OCI-LY3 (cell line): ENCODE measurements around the gene CTSE.

Source experiments
- H2AFZ ChIP-seq: fragments of 200-600, 300-600 bp; shearing (Covaris generic); 2 replicates; pipeline ENCODE4 v1.6.0; 2014; ENCODE audit warnings: antibody characterized with exemption, low read depth, low read length
- H3K27ac ChIP-seq: fragments of 200-600, 300-600 bp; sonication (generic); 2 replicates; pipeline ENCODE4 v1.5.1; 2014; ENCODE audit warnings: mild to moderate bottlenecking, low read length, moderate library complexity, mixed read lengths
- H3K27me3 ChIP-seq: fragments of 200-600, 300-600 bp; sonication (generic); 2 replicates; pipeline ENCODE4 v1.6.1; 2014; ENCODE audit warnings: low read depth, low read length, mixed read lengths
- H3K36me3 ChIP-seq: fragments of 200-600, 300-600 bp; sonication (generic); replicated peaks from 2 replicates; pipeline ENCODE3; 2014; ENCODE audit warnings: low read depth, low read length, mixed read lengths
- H3K4me1 ChIP-seq: fragments of 300-600, 200-600 bp; sonication (generic); 2 replicates; pipeline ENCODE4 v1.6.1; 2014; ENCODE audit warnings: low read length, mixed read lengths
- H3K4me2 ChIP-seq: fragments of 200-600, 300-600 bp; sonication (generic); 2 replicates; pipeline ENCODE4 v1.6.1; 2014; ENCODE audit warnings: low read length, mixed read lengths
- H3K4me3 ChIP-seq: fragments of 300-600, 200-600 bp; sonication (generic); 2 replicates; pipeline ENCODE4 v1.5.1; 2014; ENCODE audit warnings: antibody characterized with exemption, mild to moderate bottlenecking, low read length, moderate library complexity
- H3K79me2 ChIP-seq: fragments of 300-600, 200-600 bp; shearing (Covaris generic); 2 replicates; pipeline ENCODE4 v1.6.1; 2014; ENCODE audit warnings: mild to moderate bottlenecking, low read length, mixed read lengths
- H3K9ac ChIP-seq: fragments of 300-600, 200-600 bp; shearing (Covaris generic); 2 replicates; pipeline ENCODE4 v1.6.0; 2014; ENCODE audit warnings: mild to moderate bottlenecking, low read length, moderate library complexity
- H3K9me3 ChIP-seq: fragments of 200-600, 300-600 bp; shearing (Covaris generic); 2 replicates; pipeline ENCODE4 v1.6.1; 2014; ENCODE audit warnings: low read length, mixed read lengths; ENCODE audit not compliant: insufficient read depth
- H4K20me1 ChIP-seq: fragments of 200-600, 300-600 bp; sonication (generic); 2 replicates; pipeline ENCODE4 v1.6.1; 2016; ENCODE audit warnings: low read length, mixed read lengths; ENCODE audit not compliant: insufficient read depth
- EZH2phosphoT487 ChIP-seq: fragments of 200-600 bp; shearing (Covaris generic); IDR thresholded peaks from 2 replicates; pipeline ENCODE4 v1.6.1; 2018; ENCODE audit warnings: antibody characterized with exemption, mixed run types, low read depth
- TF ChIP-seq, protein P1 (sequence below): fragments of 200-600, 300-600 bp; sonication (generic); IDR thresholded peaks from 2 replicates; pipeline ENCODE4 v1.5.1; 2014; ENCODE audit warnings: antibody characterized with exemption, low read length, low read depth

Gene CTSE

DNA sequence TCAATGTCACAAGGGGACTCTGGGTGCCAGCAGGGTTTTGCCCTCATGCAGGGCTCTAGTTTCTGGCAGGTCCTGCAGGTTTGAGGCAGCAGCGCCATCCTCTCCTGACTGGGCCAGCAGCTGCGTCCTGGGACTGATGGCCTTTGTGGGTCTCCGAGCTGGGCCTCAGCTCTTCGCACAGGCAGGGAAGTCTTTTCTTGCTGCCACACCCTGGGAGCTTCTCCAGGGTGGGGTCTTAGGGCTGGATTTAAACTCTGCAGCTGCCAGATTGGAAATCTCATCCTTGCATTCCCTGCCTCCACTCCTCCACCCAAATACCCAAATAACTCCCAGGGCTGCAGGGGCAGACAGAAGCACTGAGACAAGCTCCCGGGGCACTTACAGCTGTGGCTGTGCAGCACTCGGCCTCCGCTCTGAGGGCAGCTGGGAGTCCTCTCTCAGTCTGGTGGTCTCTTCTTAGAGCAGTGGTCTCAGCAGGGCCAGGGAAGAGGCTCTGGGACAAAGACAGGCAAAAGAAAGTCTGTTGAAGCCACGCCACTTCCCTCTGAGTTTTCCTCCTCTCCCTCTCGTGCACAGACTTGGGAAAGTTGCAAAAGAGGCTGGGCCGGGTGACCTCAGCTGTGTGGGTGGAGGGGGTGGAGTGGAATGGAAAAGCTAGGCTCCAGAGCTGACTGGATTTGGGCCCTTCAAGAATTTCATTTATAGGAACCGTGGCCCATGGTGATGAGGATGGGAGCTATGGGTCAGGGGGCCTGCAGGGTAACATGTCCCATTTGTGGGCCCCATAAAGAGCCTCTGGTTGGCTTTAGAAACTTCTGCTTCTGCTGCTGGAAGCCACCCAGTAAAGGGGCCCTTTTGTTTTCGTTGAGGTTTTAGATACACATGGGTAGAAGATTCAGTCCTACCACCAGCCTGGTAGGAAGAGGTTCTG, 20.6 kb downstream of the CTSE start, which contains the start of gene RAB7B:
RAB7B (minus strand) TSS at position 525 of the 931 bp plus-strand sequence. CDS start 9,260 bp downstream, outside the sequence.
- H3K27ac ChIP-seq: peak within 1 kb of the TSS; percentile 54
- H4K20me1 ChIP-seq: no peaks in the 10 kb centered on the region
- no peaks in the 10 kb centered on the region for H3K36me3 ChIP-seq
- no peak within 1 kb of the TSS; the same call in 1 of the 2 replicates for H2AFZ ChIP-seq
- no peak within 1 kb of the TSS for H3K4me3 ChIP-seq
- H3K9ac ChIP-seq: no peak within 1 kb of the TSS; the same call in 1 of the 2 replicates
- peak within 1 kb of the TSS; percentile 84 for H3K4me2 ChIP-seq
- peaks cover 8% of the 10 kb centered on the region; the same call in 1 of the 2 replicates for H3K79me2 ChIP-seq
- no peak for TF ChIP-seq EZH2phosphoT487
- TF ChIP-seq, protein P1, sequence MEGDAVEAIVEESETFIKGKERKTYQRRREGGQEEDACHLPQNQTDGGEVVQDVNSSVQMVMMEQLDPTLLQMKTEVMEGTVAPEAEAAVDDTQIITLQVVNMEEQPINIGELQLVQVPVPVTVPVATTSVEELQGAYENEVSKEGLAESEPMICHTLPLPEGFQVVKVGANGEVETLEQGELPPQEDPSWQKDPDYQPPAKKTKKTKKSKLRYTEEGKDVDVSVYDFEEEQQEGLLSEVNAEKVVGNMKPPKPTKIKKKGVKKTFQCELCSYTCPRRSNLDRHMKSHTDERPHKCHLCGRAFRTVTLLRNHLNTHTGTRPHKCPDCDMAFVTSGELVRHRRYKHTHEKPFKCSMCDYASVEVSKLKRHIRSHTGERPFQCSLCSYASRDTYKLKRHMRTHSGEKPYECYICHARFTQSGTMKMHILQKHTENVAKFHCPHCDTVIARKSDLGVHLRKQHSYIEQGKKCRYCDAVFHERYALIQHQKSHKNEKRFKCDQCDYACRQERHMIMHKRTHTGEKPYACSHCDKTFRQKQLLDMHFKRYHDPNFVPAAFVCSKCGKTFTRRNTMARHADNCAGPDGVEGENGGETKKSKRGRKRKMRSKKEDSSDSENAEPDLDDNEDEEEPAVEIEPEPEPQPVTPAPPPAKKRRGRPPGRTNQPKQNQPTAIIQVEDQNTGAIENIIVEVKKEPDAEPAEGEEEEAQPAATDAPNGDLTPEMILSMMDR: no peak
- H3K27me3 ChIP-seq: no peaks in the 10 kb centered on the region
- no peaks in the 10 kb centered on the region for H3K9me3 ChIP-seq
- peaks cover 42% of the 10 kb centered on the region for H3K4me1 ChIP-seq

DNA sequence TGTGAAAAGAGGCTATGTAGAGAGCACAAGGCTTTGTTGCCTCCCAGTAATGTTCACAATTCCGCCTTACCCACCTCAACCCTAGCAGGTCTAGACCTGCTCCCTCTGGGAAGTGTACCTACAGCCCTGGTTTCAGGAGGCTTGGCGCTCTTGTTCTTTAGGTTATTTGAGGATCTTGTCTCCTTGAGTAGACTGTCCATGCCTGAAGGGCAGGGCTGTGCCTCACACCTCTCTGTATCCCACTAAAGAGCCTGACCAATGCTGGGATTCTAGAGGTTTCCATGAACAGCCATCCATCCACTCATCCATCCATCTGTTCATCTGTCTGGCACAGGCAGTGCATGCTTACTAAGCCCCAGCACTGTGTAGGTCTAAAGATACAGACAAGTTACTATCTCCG, 21.5 kb downstream of the CTSE start:
- Histone ChIP-seq H3K27me3 (no peaks in the 10 kb centered on the region), H2AFZ (no peak overlapping the region), H3K4me3 (peak overlapping the region; percentile 49; the same call in 1 of the 2 replicates), H3K9ac (peak overlapping the region; percentile 47; the same call in 1 of the 2 replicates), H3K4me2 (peak overlapping the region; percentile 84), H3K27ac (peak overlapping the region; percentile 54; the same call in 1 of the 2 replicates), H3K4me1 (peaks cover 42% of the 10 kb centered on the region), H4K20me1 (no peaks in the 10 kb centered on the region), H3K36me3 (no peaks in the 10 kb centered on the region), H3K9me3 (no peaks in the 10 kb centered on the region), H3K79me2 (peaks cover 8% of the 10 kb centered on the region; the same call in 1 of the 2 replicates)
- TF ChIP-seq, protein P1: no peak
- no peak for TF ChIP-seq EZH2phosphoT487

- Histone ChIP-seq H3K27me3 (no peaks in the 10 kb centered on the region), H3K4me2 (peak overlapping the region; percentile 84), H2AFZ (no peak overlapping the region)
These were observed 22.2 kb downstream of the CTSE start for GRCh38 chr1:206001476-206001888.

More at GRCh38 chr1:206001476-206001888, 22.2 kb downstream of the CTSE start:
- peaks cover 2% of the 10 kb centered on the region; the same call in 1 of the 2 replicates for H3K9me3 ChIP-seq
- H3K9ac ChIP-seq: peak overlapping the region; percentile 47
- peaks cover 8% of the 10 kb centered on the region; the same call in 1 of the 2 replicates for H3K79me2 ChIP-seq
- H3K27ac ChIP-seq: peak overlapping the region; percentile 54
- H3K4me1 ChIP-seq: peaks cover 44% of the 10 kb centered on the region
- peak overlapping the region; percentile 49 for H3K4me3 ChIP-seq
- H3K36me3 ChIP-seq: no peaks in the 10 kb centered on the region
- no peaks in the 10 kb centered on the region for H4K20me1 ChIP-seq
- TF ChIP-seq EZH2phosphoT487: no peak
- TF ChIP-seq, protein P1: peak; percentile 29
